Gastrocnemius medialis (tissue), 4 donors: ENCODE results near the gene EDN1.

Experiments
- CTCF ChIP-seq, 5 experiments: fragments of 450-650 bp in 3 of 5; fragments of 200-600 bp in 2 of 5; sonication (generic) in 2 of 5; IDR thresholded peaks in 4 of 5; conservative IDR thresholded peaks in 1 of 5; 1 replicate in 4 of 5; 2 replicates in 1 of 5; pipeline ENCODE4 v1.5.1; 2016 to 2019; ENCODE audit warnings: antibody characterized with exemption in 5 of 5, mild to moderate bottlenecking in 3 of 5, moderate library complexity in 3 of 5
- POLR2A ChIP-seq, 2 donors: fragments of 450-650 bp; IDR thresholded peaks; one replicate each; pipeline ENCODE4 v1.6.1; 2017; ENCODE audit warnings: antibody characterized with exemption in 2 of 2, mild to moderate bottlenecking in 2 of 2, moderate library complexity in 2 of 2

DNA sequence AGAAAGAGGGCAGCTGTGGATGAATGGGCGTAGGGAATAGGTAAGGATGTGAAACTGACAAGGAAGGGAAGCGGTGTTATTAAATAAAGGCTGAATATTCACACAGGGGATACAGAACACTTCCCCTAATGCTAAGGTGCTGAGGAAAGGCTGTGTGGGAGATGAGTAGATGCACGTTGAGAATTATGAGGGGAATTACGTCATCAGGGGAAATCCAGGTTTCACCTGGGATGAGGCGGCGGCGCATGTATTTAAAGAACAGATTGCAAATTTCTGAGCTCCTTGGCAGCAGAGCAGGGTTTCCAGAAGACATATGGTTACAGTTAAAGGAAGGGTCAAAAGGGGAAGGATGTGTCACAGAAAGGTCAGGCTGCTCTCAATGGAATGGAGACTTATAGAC is 28.7 kb upstream of the EDN1 start:
- TF ChIP-seq CTCF (IDR thresholded peaks at IDR 0.05 in 4 of 5, conservative IDR thresholded peaks at IDR 0.05 in 1 of 5) (no peak), POLR2A (IDR thresholded peaks at IDR 0.05) (no peak)
